Transverse colon (tissue), 4 donors: ENCODE results near the gene ARRB2.

Experiments
- CTCF ChIP-seq, 5 experiments: fragments of 200-600 bp in 3 of 5; fragments of 450-650 bp in 2 of 5; sonication (generic) in 3 of 5; IDR thresholded peaks; 1 replicate in 2 of 5; 2 replicates in 3 of 5; pipeline ENCODE4 v1.5.1; 2016 to 2017; ENCODE audit warnings: antibody characterized with exemption in 5 of 5, inconsistent platforms in 3 of 5, mild to moderate bottlenecking in 2 of 5, moderate library complexity in 1 of 5
- EP300 ChIP-seq: sonication (generic); formaldehyde crosslinking; IDR thresholded peaks from one replicate; pipeline ENCODE4 v1.6.1; 2017; ENCODE audit warnings: antibody characterized with exemption, low read depth
- POLR2A ChIP-seq: fragments of 450-650 bp; IDR thresholded peaks from one replicate; pipeline ENCODE4 v1.6.1; 2016; ENCODE audit warnings: antibody characterized with exemption, mild to moderate bottlenecking, moderate library complexity
- POLR2AphosphoS5 ChIP-seq, 3 donors: sonication (generic); formaldehyde crosslinking; IDR thresholded peaks; one replicate each; pipeline ENCODE4 v1.6.1; 2016; ENCODE audit warnings: antibody characterized with exemption in 3 of 3

- TF ChIP-seq CTCF (IDR thresholded peaks at IDR 0.05) (no peak), POLR2A (no peak), POLR2AphosphoS5 (IDR thresholded peaks at IDR 0.05) (no peak), EP300 (no peak)
These were observed 7.8 kb downstream of the ARRB2 start for GRCh38 chr17:4718276-4718675.
